GM12873 (cell line): ENCODE data around the gene UNC13C.

Experiments
- TF ChIP-seq, protein P1 (sequence below): IDR thresholded peaks from 2 replicates; pipeline ENCODE4 v1.5.1; 2012; ENCODE audit warnings: low read depth, mild to moderate bottlenecking, moderate library complexity, low read length, control low read depth; ENCODE audit not compliant: insufficient read depth; ENCODE audit errors: missing control alignments

UNC13C gene

DNA sequence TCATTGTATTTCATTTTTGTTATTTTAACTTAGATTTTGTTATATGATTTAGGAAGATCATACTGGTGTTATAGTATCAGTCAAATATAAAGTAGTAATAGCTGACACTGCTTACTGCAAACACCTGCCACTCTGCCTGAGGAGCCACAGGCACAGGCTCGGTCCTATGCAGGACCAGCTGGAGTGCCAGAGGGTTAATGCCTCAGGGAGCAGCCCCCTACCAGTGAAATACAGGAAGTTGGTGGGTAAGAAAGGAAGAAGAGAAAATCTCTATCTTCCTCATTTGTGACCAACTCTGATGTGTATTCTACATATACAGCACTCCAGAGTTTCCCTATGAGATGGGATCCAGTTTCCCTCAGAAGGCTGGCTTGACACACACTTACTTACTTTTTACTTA lies 593.3 kb downstream of the UNC13C start:
- TF ChIP-seq, protein P1, sequence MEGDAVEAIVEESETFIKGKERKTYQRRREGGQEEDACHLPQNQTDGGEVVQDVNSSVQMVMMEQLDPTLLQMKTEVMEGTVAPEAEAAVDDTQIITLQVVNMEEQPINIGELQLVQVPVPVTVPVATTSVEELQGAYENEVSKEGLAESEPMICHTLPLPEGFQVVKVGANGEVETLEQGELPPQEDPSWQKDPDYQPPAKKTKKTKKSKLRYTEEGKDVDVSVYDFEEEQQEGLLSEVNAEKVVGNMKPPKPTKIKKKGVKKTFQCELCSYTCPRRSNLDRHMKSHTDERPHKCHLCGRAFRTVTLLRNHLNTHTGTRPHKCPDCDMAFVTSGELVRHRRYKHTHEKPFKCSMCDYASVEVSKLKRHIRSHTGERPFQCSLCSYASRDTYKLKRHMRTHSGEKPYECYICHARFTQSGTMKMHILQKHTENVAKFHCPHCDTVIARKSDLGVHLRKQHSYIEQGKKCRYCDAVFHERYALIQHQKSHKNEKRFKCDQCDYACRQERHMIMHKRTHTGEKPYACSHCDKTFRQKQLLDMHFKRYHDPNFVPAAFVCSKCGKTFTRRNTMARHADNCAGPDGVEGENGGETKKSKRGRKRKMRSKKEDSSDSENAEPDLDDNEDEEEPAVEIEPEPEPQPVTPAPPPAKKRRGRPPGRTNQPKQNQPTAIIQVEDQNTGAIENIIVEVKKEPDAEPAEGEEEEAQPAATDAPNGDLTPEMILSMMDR, result no peak

GRCh38 chr15:54575586-54575985 lies 597.3 kb downstream of the UNC13C start:
- TF ChIP-seq, protein P1, result no peak

DNA sequence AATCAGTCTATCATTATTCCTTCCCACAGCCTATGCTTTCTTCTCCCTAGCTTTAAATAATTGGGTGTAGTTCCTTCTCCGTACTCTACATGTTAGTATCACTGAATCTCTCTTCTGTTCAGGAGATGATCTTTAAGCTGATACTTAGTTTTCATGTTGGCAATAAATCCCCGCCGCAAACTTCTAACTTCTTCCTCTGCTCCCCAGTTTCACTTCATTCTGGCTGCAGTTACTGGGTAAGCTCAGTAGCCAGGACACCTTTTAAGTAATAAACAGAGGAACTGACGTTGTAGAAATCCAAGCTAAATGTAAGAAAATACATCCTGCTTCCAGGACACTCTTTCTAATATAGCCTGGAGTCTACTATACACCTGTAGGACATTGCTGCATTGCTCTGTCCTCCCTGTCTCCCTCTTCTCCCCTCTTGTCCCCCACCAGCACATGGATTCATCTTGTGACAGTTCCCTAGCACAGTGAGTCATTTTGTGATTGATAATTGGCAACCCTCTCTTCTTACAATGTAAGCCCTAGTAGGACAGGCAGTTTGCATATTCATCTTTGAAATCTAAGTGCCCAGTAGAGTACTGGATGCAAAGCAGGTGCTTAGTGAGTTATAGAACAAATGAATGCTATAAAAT lies 598.2 kb downstream of the UNC13C start:
- TF ChIP-seq, protein P1, result no peak

- TF ChIP-seq, protein P1, result no peak
Measured at GRCh38 chr15:54577476-54578250, 599.4 kb downstream of the UNC13C start.

GRCh38 chr15:54579855-54580254 lies 601.6 kb downstream of the UNC13C start:
- TF ChIP-seq, protein P1, result no peak

DNA sequence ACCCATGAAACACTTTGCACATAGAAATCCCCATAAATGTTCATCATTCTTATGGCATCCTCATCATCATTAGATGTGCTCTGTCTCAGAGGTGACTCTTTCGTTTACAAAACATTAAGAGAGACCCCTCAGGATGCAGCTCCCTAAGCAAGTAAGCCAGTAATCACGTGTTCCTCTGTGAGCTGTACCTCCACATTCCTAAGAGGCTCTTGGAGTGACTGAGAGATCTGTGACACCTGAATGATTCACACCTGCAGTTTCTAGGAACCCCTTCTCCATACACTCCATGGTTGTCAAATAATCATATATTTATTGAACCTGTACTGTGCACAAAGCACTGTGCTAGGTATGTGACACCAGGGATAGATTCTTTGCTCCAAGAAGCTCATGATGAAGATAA lies 602.4 kb downstream of the UNC13C start:
- TF ChIP-seq, protein P1, result no peak

DNA sequence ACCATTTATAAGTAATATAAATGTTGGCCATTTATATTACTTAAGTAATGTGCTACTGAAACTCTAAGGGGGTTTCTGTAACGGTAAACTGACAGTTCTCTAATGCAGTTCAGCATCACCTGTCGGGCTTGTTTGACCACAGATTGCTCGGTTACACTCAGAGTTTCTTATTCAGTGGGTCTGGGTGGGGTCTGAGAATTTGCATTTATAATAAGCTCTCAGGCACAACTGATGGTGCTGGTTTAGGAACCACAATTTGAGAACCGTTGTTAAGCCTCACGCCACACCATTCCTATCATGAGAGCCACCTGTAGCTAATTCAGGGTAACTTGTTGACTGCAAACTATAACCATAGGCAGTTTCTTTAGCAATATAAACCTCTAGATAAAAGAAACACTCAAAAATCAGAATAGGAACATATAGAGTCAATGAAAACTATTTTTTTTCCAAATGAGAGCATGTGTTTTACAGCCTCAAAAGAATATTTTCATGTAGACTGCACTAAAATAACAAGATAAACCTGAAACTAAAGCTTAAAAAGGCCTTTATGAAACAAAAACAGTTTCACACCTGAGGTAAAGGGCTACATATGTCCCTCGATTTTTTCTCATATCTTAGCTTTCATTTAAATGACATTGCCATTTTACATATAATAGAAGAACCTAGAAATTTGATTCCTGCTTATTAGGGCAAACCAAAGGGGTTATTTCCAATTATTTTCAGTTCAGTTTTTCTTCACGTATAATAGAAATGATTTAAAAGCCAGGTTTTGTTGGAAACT lies 604.8 kb downstream of the UNC13C start:
- TF ChIP-seq, protein P1, result no peak
